Colonic mucosa (tissue), 4 donors: ENCODE data around the gene KRT8. TPM values are rescaled to one million over a fixed set of nuclear protein-coding genes. Genes with fewer than 3 reads are reported as not detected.
"Not testable (repeated sequence)": the region's sequence is repeated elsewhere in the genome, so short reads cannot be mapped to it uniquely, and the experiment has no call there.

Experiments used
- DNase-seq: peaks from one replicate; pipeline ENCODE4 v3.0.0-alpha.2; 2020
- H3K27ac ChIP-seq: fragments of 200-600 bp; one replicate; pipeline ENCODE4 v1.8.0; 2021
- H3K27me3 ChIP-seq: fragments of 200-600 bp; one replicate; pipeline ENCODE4 v1.8.0; 2021
- H3K36me3 ChIP-seq: fragments of 200-600 bp; one replicate; pipeline ENCODE4 v1.8.0; 2021
- H3K4me1 ChIP-seq: fragments of 200-600 bp; one replicate; pipeline ENCODE4 v1.8.0; 2021; ENCODE audit warnings: mild to moderate bottlenecking
- H3K4me3 ChIP-seq: fragments of 200-600 bp; one replicate; pipeline ENCODE4 v1.8.0; 2021
- H3K9ac ChIP-seq, 2 donors: one replicate each; pipeline ENCODE4 v1.7.0; 2013; ENCODE audit warnings: control low read depth in 2 of 2, low read depth in 2 of 2, low read length in 2 of 2
- H3K9me3 ChIP-seq: fragments of 200-600 bp; one replicate; pipeline ENCODE4 v1.8.0; 2021
- CTCF ChIP-seq: fragments of 200-600 bp; IDR thresholded peaks from one replicate; pipeline ENCODE4 v1.8.0; 2022; ENCODE audit warnings: antibody characterized with exemption, mild to moderate bottlenecking
- intact Hi-C: fragments of 100-400 bp; cut with DNase I; formaldehyde crosslinking; loops from one replicate; pipeline ENCODE4 v1.14.1; 2022
- total RNA-seq, 2 donors: library from RNA; stranded (reverse); fragmentation: NEBNext Ultra II Directional in 1 of 2; extraction: Animal tissue kit (Norgen Biotek cat#: 25700) in 1 of 2; gene quantifications; one replicate each; pipeline ENCODE4 v1.2.1, GENCODE V29; 2021
- donor health status: healthy.
- donor health status: DM: no; HTN: no; CAD: no.
- donor health status: DM: no; HTN: no; CAD: no.

KRT8 gene
- total RNA-seq, 2 donors from 2014 or later = 4,207 to 4,597 TPM

DNA sequence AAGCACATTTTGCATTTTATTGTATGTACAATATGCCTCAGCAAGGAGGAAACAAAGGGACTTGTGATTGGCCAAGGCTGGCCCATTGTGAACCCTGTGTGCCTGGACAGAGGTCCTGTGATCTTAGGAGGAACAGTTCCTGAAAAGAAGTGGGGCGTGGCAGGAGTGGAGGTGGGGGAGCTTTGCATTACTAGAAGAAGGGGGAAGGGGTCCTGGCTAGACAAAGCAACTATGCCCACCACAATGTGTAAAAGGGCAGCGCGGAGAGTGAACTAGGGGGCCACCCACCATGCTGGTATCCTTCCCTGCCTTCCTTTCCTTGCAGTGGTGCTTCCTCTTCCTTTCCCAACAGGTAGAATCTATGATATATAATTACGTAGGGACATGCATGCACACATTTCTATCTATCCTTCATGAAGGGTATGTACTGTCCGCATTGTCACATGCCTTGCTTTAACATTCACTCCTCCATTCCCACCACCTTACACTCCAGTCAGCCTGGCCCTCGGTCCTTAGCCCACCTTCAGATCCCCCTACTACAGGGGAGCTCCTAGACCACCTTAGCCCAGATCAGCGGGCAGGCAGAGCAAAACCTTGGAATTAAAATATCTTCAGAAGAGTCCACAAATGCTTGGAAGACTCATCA is 12.5 kb downstream of the KRT8 start:
- Histone ChIP-seq H3K27me3 (no peaks in the 10 kb centered on the region), H3K9ac (no peak overlapping the region), H3K27ac (no peak overlapping the region), H3K4me1 (peaks cover 2% of the 10 kb centered on the region), H3K36me3 (no peaks in the 10 kb centered on the region), H3K4me3 (no peak overlapping the region), H3K9me3 (no peaks in the 10 kb centered on the region)
- intact Hi-C loops = no loop called here
- no peak for TF ChIP-seq CTCF
- no peak for DNase-seq

- no peak overlapping the region for H3K9ac ChIP-seq
- no peaks in the 10 kb centered on the region for H3K27me3 ChIP-seq
- no peak overlapping the region for H3K4me3 ChIP-seq
- H3K36me3 ChIP-seq = no peaks in the 10 kb centered on the region
- no peaks in the 10 kb centered on the region for H3K9me3 ChIP-seq
- no peak for DNase-seq
- intact Hi-C loops = no loop called here
- no peaks in the 10 kb centered on the region for H3K4me1 ChIP-seq
- TF ChIP-seq CTCF = no peak
- no peak overlapping the region for H3K27ac ChIP-seq
These were observed 13.8 kb downstream of the KRT8 start for GRCh38 chr12:52891044-52891443.

DNA sequence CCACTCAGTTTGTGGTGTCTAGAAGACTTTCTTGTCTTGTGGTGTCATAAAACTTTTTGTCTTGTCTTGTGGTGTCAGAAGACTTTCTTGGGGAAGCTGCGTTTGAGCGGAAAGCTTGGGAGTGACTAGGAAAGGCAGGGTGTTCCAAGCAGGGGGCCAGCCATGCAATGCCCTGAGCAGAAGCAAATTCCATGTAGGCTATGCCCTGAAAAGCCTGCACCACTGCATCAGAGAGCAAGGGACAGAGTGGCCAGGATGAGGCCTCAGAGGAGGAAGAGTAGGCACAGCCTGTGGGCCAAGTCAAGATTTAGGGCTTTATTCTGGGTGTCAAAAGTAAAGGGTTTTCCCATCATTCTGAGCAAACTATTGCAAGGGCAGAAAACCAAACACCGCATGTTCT is 14.5 kb downstream of the KRT8 start:
- no peaks in the 10 kb centered on the region for H3K4me1 ChIP-seq
- H3K27ac ChIP-seq = no peak overlapping the region
- H3K9ac ChIP-seq = no peak overlapping the region
- no peaks in the 10 kb centered on the region for H3K9me3 ChIP-seq
- no peaks in the 10 kb centered on the region for H3K27me3 ChIP-seq
- no peak for DNase-seq
- no peak overlapping the region for H3K4me3 ChIP-seq
- intact Hi-C loops = no loop called here
- TF ChIP-seq CTCF = no peak
- no peaks in the 10 kb centered on the region for H3K36me3 ChIP-seq

GRCh38 chr12:52884526-52885293 is 20.2 kb downstream of the KRT8 start:
- H3K27me3 ChIP-seq = no peaks in the 10 kb centered on the region
- TF ChIP-seq CTCF = peak; percentile 95
- intact Hi-C loops = loop anchor here (1.0 kb wide), 1 partner anchor 96 kb away; no protein-coding TSS in a partner anchor
- H3K4me3 ChIP-seq = no peak overlapping the region
- no peaks in the 10 kb centered on the region for H3K36me3 ChIP-seq
- DNase-seq = peak; percentile 93
- H3K9ac ChIP-seq = peak overlapping the region in 1 of 2 donors; percentile 53
- no peaks in the 10 kb centered on the region for H3K4me1 ChIP-seq
- H3K27ac ChIP-seq = no peak overlapping the region
- H3K9me3 ChIP-seq = no peaks in the 10 kb centered on the region

GRCh38 chr12:52880499-52880898 is 24.4 kb downstream of the KRT8 start:
- H3K36me3 ChIP-seq, H3K9ac ChIP-seq, H3K27ac ChIP-seq, intact Hi-C loops, H3K4me3 ChIP-seq, H3K4me1 ChIP-seq, DNase-seq, H3K9me3 ChIP-seq, H3K27me3 ChIP-seq: not testable (repeated sequence)
